ENCODE measurements around the gene PTPN21. TPM values are rescaled to one million over a fixed set of nuclear protein-coding genes. Genes with fewer than 3 reads are reported as not detected.

Gene PTPN21
- total and polyA plus RNA-seq, 2 donors (not counting 3 experiments of a cell fraction or from before 2014, with no cell fraction given), result 9.2 to 16.1 TPM

DNA sequence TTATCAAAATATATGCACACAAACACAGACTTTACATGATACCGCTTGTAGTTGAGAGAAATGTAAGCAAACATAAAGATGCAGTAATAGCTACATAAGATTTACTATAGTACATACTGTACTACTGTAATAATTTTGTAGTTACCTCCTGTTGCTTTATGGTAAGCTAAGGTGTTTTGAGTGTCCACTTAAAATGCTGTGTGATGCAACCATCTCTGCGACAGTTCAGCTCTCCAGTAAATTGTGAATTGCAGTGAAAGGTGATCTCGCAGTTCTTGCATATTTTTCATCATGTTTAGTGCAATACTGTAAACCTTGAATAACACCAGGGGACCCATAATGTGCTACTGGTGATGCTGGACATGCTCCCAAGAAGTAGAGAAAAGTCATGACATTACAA, 29.6 kb upstream of the PTPN21 start:
- ChIA-PET CTCF (no interaction called here), POLR2A (no interaction called here)
- BruUV-seq (replicated peaks), result no TSS peak
- peaks cover 7 to 29% of the 10 kb centered on the region in 2 experiments for H3K36me3 ChIP-seq (ENCODE audit: control insufficient read depth in 2 of 2, extremely low read depth in 1 of 2, insufficient read depth in 2 of 2, low read length in 2 of 2)
- no peaks in the 10 kb centered on the region for H3K4me1 ChIP-seq (ENCODE audit: control insufficient read depth, extremely low read depth, insufficient read depth, low read length)
- H3K9me1 ChIP-seq (replicated peaks; ENCODE audit: control insufficient read depth, extremely low read depth, insufficient read depth, low read length), result no peaks in the 10 kb centered on the region
- dilution Hi-C loops (cut with MboI; ENCODE audit: extremely low pct_ligation_motif_present, low sequenced_read_pairs) (no loop called here), intact Hi-C loops (cut with micrococcal nuclease) (no loop called here)
- no peak overlapping the region for H3K9ac ChIP-seq (replicated peaks; ENCODE audit: extremely low read depth, insufficient read depth, low read length)
- H2AFZ ChIP-seq (ENCODE audit: low read depth, low read length), result no peak overlapping the region
- no peak overlapping the region for H3K4me3 ChIP-seq (replicated peaks in 1 of 3; ENCODE audit: insufficient read depth in 1 of 3, low read depth in 1 of 3, low read length in 3 of 3)
- FAIRE-seq (no peak), DNase-seq (ENCODE audit: low read depth, low spot score) (no peak)
- peaks cover 6% of the 10 kb centered on the region for H3K79me2 ChIP-seq (ENCODE audit: control insufficient read depth, insufficient read depth, low read length)
- H4K20me1 ChIP-seq (replicated peaks; ENCODE audit: control insufficient read depth, extremely low read depth, insufficient read depth, low read length), result no peaks in the 10 kb centered on the region
- H3K9me3 ChIP-seq (replicated peaks; ENCODE audit: control insufficient read depth, insufficient read depth, low read length), result no peaks in the 10 kb centered on the region
- TF ChIP-seq JUN (IDR thresholded peaks at IDR 0.05; ENCODE audit: borderline replicate concordance, insufficient read depth, insufficient read length, low read depth) (no peak), GATA2 (IDR thresholded peaks at IDR 0.05; ENCODE audit: insufficient read depth, insufficient read length, low read depth, low read length) (no peak), EZH2 (IDR thresholded peaks at IDR 0.05; ENCODE audit: borderline replicate concordance, low read depth, low read length, severe bottlenecking) (no peak), POLR2AphosphoS5 (IDR thresholded peaks at IDR 0.05; ENCODE audit: insufficient read depth, low read depth, low read length) (no peak), FOS (IDR thresholded peaks at IDR 0.05; ENCODE audit: borderline replicate concordance, insufficient read depth, low read length) (no peak), POLR2A (IDR thresholded peaks at IDR 0.05; ENCODE audit: low read depth, low read length) (no peak), MYC (IDR thresholded peaks at IDR 0.05; ENCODE audit: low read depth, low read length) (no peak)
- TF ChIP-seq, protein P1, sequence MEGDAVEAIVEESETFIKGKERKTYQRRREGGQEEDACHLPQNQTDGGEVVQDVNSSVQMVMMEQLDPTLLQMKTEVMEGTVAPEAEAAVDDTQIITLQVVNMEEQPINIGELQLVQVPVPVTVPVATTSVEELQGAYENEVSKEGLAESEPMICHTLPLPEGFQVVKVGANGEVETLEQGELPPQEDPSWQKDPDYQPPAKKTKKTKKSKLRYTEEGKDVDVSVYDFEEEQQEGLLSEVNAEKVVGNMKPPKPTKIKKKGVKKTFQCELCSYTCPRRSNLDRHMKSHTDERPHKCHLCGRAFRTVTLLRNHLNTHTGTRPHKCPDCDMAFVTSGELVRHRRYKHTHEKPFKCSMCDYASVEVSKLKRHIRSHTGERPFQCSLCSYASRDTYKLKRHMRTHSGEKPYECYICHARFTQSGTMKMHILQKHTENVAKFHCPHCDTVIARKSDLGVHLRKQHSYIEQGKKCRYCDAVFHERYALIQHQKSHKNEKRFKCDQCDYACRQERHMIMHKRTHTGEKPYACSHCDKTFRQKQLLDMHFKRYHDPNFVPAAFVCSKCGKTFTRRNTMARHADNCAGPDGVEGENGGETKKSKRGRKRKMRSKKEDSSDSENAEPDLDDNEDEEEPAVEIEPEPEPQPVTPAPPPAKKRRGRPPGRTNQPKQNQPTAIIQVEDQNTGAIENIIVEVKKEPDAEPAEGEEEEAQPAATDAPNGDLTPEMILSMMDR (IDR thresholded peaks at IDR 0.05; ENCODE audit: extremely low read depth in 1 of 2, insufficient read depth in 1 of 2, low read depth in 1 of 2, low read length in 2 of 2), result no peak
- TF ChIP-seq, protein P2, sequence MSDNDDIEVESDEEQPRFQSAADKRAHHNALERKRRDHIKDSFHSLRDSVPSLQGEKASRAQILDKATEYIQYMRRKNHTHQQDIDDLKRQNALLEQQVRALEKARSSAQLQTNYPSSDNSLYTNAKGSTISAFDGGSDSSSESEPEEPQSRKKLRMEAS (IDR thresholded peaks at IDR 0.05; ENCODE audit: insufficient read depth, insufficient read length), result no peak
- no peak overlapping the region for H3K27ac ChIP-seq (ENCODE audit: insufficient read depth, low read depth, low read length)
- H3K27me3 ChIP-seq (ENCODE audit: control insufficient read depth in 2 of 2, insufficient read depth in 2 of 2, low read length in 2 of 2), result no peaks in the 10 kb centered on the region
- H3K4me2 ChIP-seq (ENCODE audit: insufficient read depth, low read length), result no peak overlapping the region

Measured in endothelial cell of umbilical vein (primary cell).